H1 (cell line): ENCODE results near the gene ADPRHL1. TPM values are rescaled to one million over a fixed set of nuclear protein-coding genes. Genes with fewer than 3 reads are reported as not detected.

Source experiments
- CTCF ChIA-PET: fragments of 300-600 bp; sonication (Branson Sonifier 250); formaldehyde crosslinking; loops from one replicate; lab custom pipeline; 2021; ENCODE audit not compliant: partially characterized antibody; lab: Charles Lee
- POLR2A ChIA-PET: fragments of 300-600 bp; sonication (Branson Sonifier 250); formaldehyde crosslinking; loops from one replicate; lab custom pipeline; 2021; ENCODE audit warnings: inconsistent platforms; ENCODE audit not compliant: partially characterized antibody; lab: Charles Lee
- DNase-seq, 2 experiments: peaks; one replicate each; pipeline versions ENCODE4 v3.0.0 to v3.0.0-alpha.2; 2010 to 2022; ENCODE audit warnings: low spot score in 2 of 2, low read depth in 1 of 2, mixed read lengths in 1 of 2
- FAIRE-seq: peaks from 2 replicates; lab custom pipeline; 2011; peaks lifted over from hg19 to GRCh38; lab: Jason Lieb, UNC
- H2AFZ ChIP-seq: 2 replicates; pipeline ENCODE4 v1.8.1; 2012; ENCODE audit warnings: low read length, inconsistent platforms
- H2AK5ac ChIP-seq: 2 replicates; pipeline ENCODE4 v1.6.1; 2013; ENCODE audit warnings: low read depth, low read length
- H2BK120ac ChIP-seq: replicated peaks from 2 replicates; pipeline ENCODE3; 2013; ENCODE audit warnings: low read depth, low read length, inconsistent platforms
- H2BK12ac ChIP-seq: 2 replicates; pipeline ENCODE4 v1.6.1; 2013; ENCODE audit warnings: low read depth, low read length
- H2BK15ac ChIP-seq: 2 replicates; pipeline ENCODE4 v1.6.1; 2013; ENCODE audit warnings: low read length
- H2BK20ac ChIP-seq: 2 replicates; pipeline ENCODE4 v1.6.1; 2013; ENCODE audit warnings: low read length
- H2BK5ac ChIP-seq: 2 replicates; pipeline ENCODE4 v1.6.1; 2013; ENCODE audit warnings: low read depth, low read length
- H3K14ac ChIP-seq: 2 replicates; pipeline ENCODE4 v1.6.1; 2013; ENCODE audit warnings: inconsistent platforms; ENCODE audit not compliant: insufficient read length
- H3K18ac ChIP-seq: 2 replicates; pipeline ENCODE4 v1.6.1; 2013; ENCODE audit warnings: low read length; ENCODE audit errors: extremely low read depth
- H3K23ac ChIP-seq: 2 replicates; pipeline ENCODE4 v1.6.1; 2013; ENCODE audit warnings: inconsistent platforms; ENCODE audit not compliant: insufficient read length
- H3K23me2 ChIP-seq: 2 replicates; pipeline ENCODE4 v1.6.1; 2013; ENCODE audit warnings: low read depth, low read length
- H3K27ac ChIP-seq: 2 replicates; pipeline ENCODE4 v1.6.1; 2011; ENCODE audit warnings: low read depth, low read length, inconsistent platforms
- H3K27me3 ChIP-seq, 4 experiments: replicated peaks in 1 of 4; 1 replicate in 1 of 4; 2 replicates in 3 of 4; pipeline versions ENCODE4 v1.6.1 to v1.8.1; 2011 to 2013; ENCODE audit warnings: low read length in 3 of 4, mild to moderate bottlenecking in 3 of 4, inconsistent platforms in 2 of 4, mixed read lengths in 2 of 4, moderate library complexity in 1 of 4; ENCODE audit not compliant: control insufficient read depth in 3 of 4, insufficient read depth in 3 of 4; ENCODE audit errors: extremely low read depth in 1 of 4
- H3K36me3 ChIP-seq, 4 experiments: 2 replicates each; pipeline versions ENCODE4 v1.6.1 to v1.8.1; 2011 to 2013; ENCODE audit warnings: mild to moderate bottlenecking in 4 of 4, low read length in 3 of 4, moderate library complexity in 2 of 4, control low read depth in 1 of 4, inconsistent platforms in 1 of 4; ENCODE audit not compliant: insufficient read depth in 4 of 4, control insufficient read depth in 2 of 4
- H3K4ac ChIP-seq: replicated peaks from 2 replicates; pipeline ENCODE3; 2013; ENCODE audit warnings: low read length, low read depth, mixed read lengths, inconsistent platforms; ENCODE audit not compliant: insufficient read length
- H3K4me1 ChIP-seq, 4 experiments: replicated peaks in 1 of 4; 1 replicate in 1 of 4; 2 replicates in 3 of 4; pipeline versions ENCODE4 v1.6.1 to v1.8.1; 2011 to 2013; ENCODE audit warnings: low read length in 3 of 4, inconsistent platforms in 2 of 4, mixed read lengths in 1 of 4; ENCODE audit not compliant: insufficient read depth in 4 of 4, control insufficient read depth in 3 of 4
- H3K4me2 ChIP-seq, 2 experiments: 2 replicates each; pipeline versions ENCODE4 v1.6.1 to v1.8.1; 2011 to 2013; ENCODE audit warnings: low read depth in 2 of 2, low read length in 2 of 2, control low read depth in 1 of 2, inconsistent platforms in 1 of 2, mild to moderate bottlenecking in 1 of 2; ENCODE audit not compliant: insufficient read depth in 1 of 2
- H3K4me3 ChIP-seq, 4 experiments: fragments of 200-600, 300-600 bp in 1 of 4; sonication (generic), shearing (Covaris generic), sonication (Bioruptor Twin) in 1 of 4; 2 replicates each; pipeline versions ENCODE4 v1.5.1 to v1.8.1; 2011 to 2016; ENCODE audit warnings: low read length in 4 of 4, low read depth in 3 of 4, control low read depth in 2 of 4, inconsistent platforms in 2 of 4, mild to moderate bottlenecking in 2 of 4, mixed read lengths in 1 of 4, moderate library complexity in 1 of 4; ENCODE audit not compliant: insufficient read depth in 2 of 4; ENCODE audit errors: extremely low read depth in 1 of 4
- H3K56ac ChIP-seq: replicated peaks from 2 replicates; pipeline ENCODE3; 2013; ENCODE audit warnings: low read depth, mild to moderate bottlenecking, mixed read lengths, low read length, inconsistent platforms; ENCODE audit not compliant: insufficient read length
- H3K79me1 ChIP-seq: 2 replicates; pipeline ENCODE4 v1.6.1; 2013; ENCODE audit warnings: low read depth, low read length, control low read depth
- H3K79me2 ChIP-seq, 2 experiments: 2 replicates each; pipeline versions ENCODE4 v1.6.1 to v1.8.1; 2012 to 2013; ENCODE audit warnings: low read length in 2 of 2, mild to moderate bottlenecking in 2 of 2, inconsistent platforms in 1 of 2; ENCODE audit not compliant: insufficient read depth in 2 of 2, control insufficient read depth in 1 of 2
- H3K9ac ChIP-seq, 4 experiments: replicated peaks in 1 of 4; 1 replicate in 1 of 4; 2 replicates in 3 of 4; pipeline versions ENCODE4 v1.6.1 to v1.8.1; 2011 to 2013; ENCODE audit warnings: low read depth in 3 of 4, low read length in 3 of 4, control low read depth in 2 of 4, mild to moderate bottlenecking in 2 of 4, moderate library complexity in 2 of 4, inconsistent platforms in 1 of 4; ENCODE audit errors: extremely low read depth in 1 of 4
- H3K9me3 ChIP-seq, 2 experiments: 2 replicates each; pipeline versions ENCODE4 v1.6.1 to v1.8.1; 2012 to 2013; ENCODE audit warnings: mild to moderate bottlenecking in 2 of 2, moderate library complexity in 2 of 2, control low read depth in 1 of 2, inconsistent platforms in 1 of 2, low read depth in 1 of 2, low read length in 1 of 2, mixed read lengths in 1 of 2; ENCODE audit not compliant: insufficient read depth in 2 of 2
- H4K20me1 ChIP-seq, 2 experiments: replicated peaks in 1 of 2; 2 replicates each; pipeline versions ENCODE3 to v1.8.1; 2011 to 2013; ENCODE audit warnings: inconsistent platforms in 2 of 2, low read length in 2 of 2, mild to moderate bottlenecking in 1 of 2; ENCODE audit not compliant: insufficient read depth in 2 of 2, control insufficient read depth in 1 of 2
- H4K5ac ChIP-seq: 2 replicates; pipeline ENCODE4 v1.6.1; 2013; ENCODE audit warnings: low read length, low read depth, mixed read lengths, inconsistent platforms; ENCODE audit not compliant: insufficient read length
- H4K8ac ChIP-seq: 2 replicates; pipeline ENCODE4 v1.8.0; 2013; ENCODE audit warnings: mild to moderate bottlenecking, moderate library complexity, low read length, inconsistent platforms; ENCODE audit not compliant: insufficient read depth; ENCODE audit errors: extremely low read depth
- H4K91ac ChIP-seq: replicated peaks from 2 replicates; pipeline ENCODE3; 2013; ENCODE audit warnings: low read length, mixed read lengths, inconsistent platforms; ENCODE audit not compliant: insufficient read length
- BACH1 ChIP-seq: IDR thresholded peaks from 2 replicates; pipeline ENCODE4 v1.6.1; 2012; ENCODE audit warnings: low read length, improper control_type of control experiment
- BCL11A ChIP-seq, 2 experiments: IDR thresholded peaks; one replicate each; pipeline ENCODE4 v1.6.1; 2011; ENCODE audit warnings: low read depth in 2 of 2, low read length in 2 of 2, mild to moderate bottlenecking in 2 of 2
- CHD1 ChIP-seq: IDR thresholded peaks from 2 replicates; pipeline ENCODE4 v1.6.1; 2012; ENCODE audit warnings: low read depth, low read length, improper control_type of control experiment
- CHD2 ChIP-seq: IDR thresholded peaks from 2 replicates; pipeline ENCODE4 v1.6.1; 2012; ENCODE audit warnings: low read length, improper control_type of control experiment
- CREB1 ChIP-seq: IDR thresholded peaks from 2 replicates; pipeline ENCODE4 v1.6.1; 2012; ENCODE audit warnings: inconsistent platforms
- E2F6 ChIP-seq: IDR thresholded peaks from 2 replicates; pipeline ENCODE4 v1.6.1; 2012; ENCODE audit warnings: inconsistent platforms
- FOSL1 ChIP-seq: IDR thresholded peaks from 2 replicates; pipeline ENCODE4 v1.6.1; 2011; ENCODE audit warnings: mild to moderate bottlenecking, low read depth, low read length, moderate library complexity; ENCODE audit not compliant: insufficient read depth
- JUN ChIP-seq: IDR thresholded peaks from 2 replicates; pipeline ENCODE4 v1.6.1; 2011; ENCODE audit warnings: low read depth, mild to moderate bottlenecking, improper control_type of control experiment, low read length
- JUND ChIP-seq: IDR thresholded peaks from 2 replicates; pipeline ENCODE4 v1.6.1; 2011; ENCODE audit warnings: mild to moderate bottlenecking, improper control_type of control experiment, low read length
- KDM4A ChIP-seq: IDR thresholded peaks from one replicate; pipeline ENCODE4 v1.7.1; 2012; ENCODE audit warnings: low read depth, mild to moderate bottlenecking, moderate library complexity, low read length, inconsistent platforms; ENCODE audit not compliant: severe bottlenecking
- MAX ChIP-seq: IDR thresholded peaks from 2 replicates; pipeline ENCODE4 v1.6.1; 2012; ENCODE audit warnings: inconsistent platforms
- NANOG ChIP-seq: IDR thresholded peaks from 2 replicates; pipeline ENCODE4 v1.6.1; 2011; ENCODE audit warnings: low read length, low read depth, mild to moderate bottlenecking, inconsistent platforms; ENCODE audit not compliant: insufficient read depth, poor library complexity, severe bottlenecking
- PHF8 ChIP-seq: fragments of 200-600 bp; sonication (generic); conservative IDR thresholded peaks from 2 replicates; pipeline ENCODE4 v1.7.1; 2012; ENCODE audit warnings: low read depth, mild to moderate bottlenecking, inconsistent platforms, low read length, moderate library complexity
- TEAD4 ChIP-seq: IDR thresholded peaks from 2 replicates; pipeline ENCODE4 v1.6.1; 2012; ENCODE audit warnings: low read depth, low read length, inconsistent platforms, mixed read lengths
- WGBS, 2 experiments: shearing (Covaris generic) in 1 of 2; methylation state at CpG; one replicate each; pipeline versions ENCODE4 v1.1.6 to v1.1.7; 2013 to 2015; ENCODE audit warnings: low lambda C conversion rate in 2 of 2, mixed read lengths in 2 of 2, inconsistent platforms in 1 of 2, low coverage in 1 of 2, missing lambda C conversion rate in 1 of 2; ENCODE audit not compliant: insufficient replicate concordance in 2 of 2, insufficient coverage in 1 of 2, insufficient read length in 1 of 2; ENCODE audit errors: extremely low coverage in 1 of 2, missing lambda C conversion rate in 1 of 2; 5-methylcytosine and 5-hydroxymethylcytosine counted together
- polyA plus RNA-seq, 7 experiments: library from polyadenylated mRNA; depleted of rRNA in 3 of 7; stranded (reverse) in 5 of 7; unstranded in 2 of 7; fragments of >200 nt in 5 of 7; fragments of 200-250 nt in 2 of 7; gene quantifications; 1 replicate in 5 of 7; 2 replicates in 1 of 7; 4 replicates in 1 of 7; pipeline versions ENCODE4 v1.2.1 to v1.2.3, GENCODE V29; 2011 to 2013; ENCODE audit warnings: missing spikeins in 2 of 7, mixed read lengths in 2 of 7
- total RNA-seq: library from RNA; stranded (reverse); fragmentation: NEBNext Ultra II Directional; extraction: Animal tissue kit (Norgen Biotek cat#: 25700); gene quantifications from 2 replicates; pipeline ENCODE4 v1.2.1, GENCODE V29; 2021

Gene ADPRHL1
- total and polyA plus RNA-seq, 2 of the 8 experiments (the other 6 are each of a cell fraction or from before 2014, with no cell fraction given), result 0.74 to 1.7 TPM

DNA sequence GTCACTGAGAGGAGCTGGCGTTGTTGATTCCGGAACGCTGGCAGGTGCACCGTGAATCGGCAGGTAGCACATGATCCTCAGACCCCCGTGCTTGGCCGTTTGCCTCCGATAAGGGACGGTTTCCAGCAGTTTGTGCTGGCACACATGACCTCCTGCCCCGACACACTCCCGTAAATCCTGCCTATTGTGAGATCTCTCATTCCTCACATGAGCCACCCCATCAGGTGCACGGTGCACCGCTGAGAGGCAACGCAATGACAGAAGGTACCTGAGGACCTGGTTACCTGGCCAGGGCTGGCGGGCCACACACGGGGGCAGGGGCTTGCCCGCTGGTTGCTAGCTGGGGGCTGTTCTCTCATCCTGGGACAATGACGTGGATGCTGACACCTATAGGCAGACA is 2.1 kb upstream of the ADPRHL1 start:
- H3K18ac ChIP-seq, result no peak overlapping the region
- no peaks in the 10 kb centered on the region for H3K27me3 ChIP-seq
- H3K9ac ChIP-seq, result no peak overlapping the region
- no peak overlapping the region for H3K4me3 ChIP-seq
- H3K4me1 ChIP-seq, result no peaks in the 10 kb centered on the region; a peak in 1 of 7 replicates
- H4K91ac ChIP-seq, result no peak overlapping the region
- ChIA-PET CTCF (interaction anchor here (0.9 to 4.7 kb wide), 6 partner anchors 10 to 106 kb away, joined by 3 to 18 read pairs (median 5); no protein-coding TSS in a partner anchor), POLR2A (no interaction called here)
- no peak overlapping the region for H2BK20ac ChIP-seq
- no peak overlapping the region for H2AK5ac ChIP-seq
- H4K20me1 ChIP-seq, result peaks cover 3 to 21% of the 10 kb centered on the region in 2 experiments
- H3K36me3 ChIP-seq, result peaks cover 11 to 42% (median 32%) of the 10 kb centered on the region in 4 experiments
- 97% methylated on average over 18 of the region's 18 CpGs; no CpG with 5 or more reads in 1 of the 2 experiments for WGBS, 2 experiments
- H3K79me1 ChIP-seq, result peaks cover 2% of the 10 kb centered on the region; the same call in 1 of the 2 replicates
- H4K8ac ChIP-seq, result no peak overlapping the region
- H3K27ac ChIP-seq, result no peak overlapping the region
- FAIRE-seq (no peak), DNase-seq (no peak)
- no peak overlapping the region for H2BK15ac ChIP-seq
- no peaks in the 10 kb centered on the region for H3K9me3 ChIP-seq
- H2BK5ac ChIP-seq, result no peak overlapping the region; the same call in 1 of the 2 replicates
- no peak overlapping the region for H3K4ac ChIP-seq
- no peak overlapping the region for H3K14ac ChIP-seq
- no peak overlapping the region for H3K4me2 ChIP-seq
- H3K23me2 ChIP-seq, result no peaks in the 10 kb centered on the region
- no peaks in the 10 kb centered on the region for H3K79me2 ChIP-seq
- H2BK120ac ChIP-seq, result no peak overlapping the region
- H3K56ac ChIP-seq, result no peak overlapping the region
- no peak overlapping the region for H4K5ac ChIP-seq
- H2AFZ ChIP-seq, result no peak overlapping the region
- no peak overlapping the region for H2BK12ac ChIP-seq
- H3K23ac ChIP-seq, result no peak overlapping the region
- TF ChIP-seq CHD2 (no peak), JUN (no peak), NANOG (no peak), MAX (no peak), CREB1 (no peak), E2F6 (no peak), TEAD4 (no peak), JUND (no peak), CHD1 (no peak), BACH1 (no peak), FOSL1 (no peak), PHF8 (no peak), KDM4A (no peak), BCL11A (IDR thresholded peaks at IDR 0.05; ENCODE audit: low read depth in 2 of 2, low read length in 2 of 2) (no peak)
